Hippocampal formation (tissue), 2 donors: Measurements from ENCODE around the gene TXNRD3.
A peak's percentile ranks its signal among the peaks of the same experiment; 100 is the strongest.
"Not testable (repeated sequence)": the region's sequence is repeated elsewhere in the genome, so short reads cannot be mapped to it uniquely, and the experiment has no call there.

Experiments used
- DNase-seq, 2 donors: peaks; one replicate each; lab custom pipeline; 2025; lab: John Stamatoyannopoulos, UW

The TXNRD3 gene

DNA sequence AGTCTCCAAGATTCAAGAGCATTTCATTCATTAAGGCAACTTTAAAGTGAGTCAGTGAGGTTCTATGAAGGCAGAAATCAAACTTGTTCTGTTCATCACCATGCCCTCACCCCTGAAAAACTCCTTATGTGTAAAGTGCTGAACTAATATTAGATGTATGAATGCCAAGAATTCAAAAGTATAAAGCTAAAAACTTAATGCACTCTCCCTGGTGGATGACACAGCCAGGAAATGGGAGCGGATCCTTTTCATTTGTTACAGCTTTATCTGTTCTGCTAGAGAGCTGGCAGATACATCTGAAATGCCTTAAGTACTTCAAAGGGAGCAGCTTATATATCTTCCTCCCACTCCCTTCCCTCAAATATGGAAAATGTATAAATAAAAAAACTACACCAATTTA lies 8.2 kb downstream of the TXNRD3 start:
- DNase-seq = no peak

DNA sequence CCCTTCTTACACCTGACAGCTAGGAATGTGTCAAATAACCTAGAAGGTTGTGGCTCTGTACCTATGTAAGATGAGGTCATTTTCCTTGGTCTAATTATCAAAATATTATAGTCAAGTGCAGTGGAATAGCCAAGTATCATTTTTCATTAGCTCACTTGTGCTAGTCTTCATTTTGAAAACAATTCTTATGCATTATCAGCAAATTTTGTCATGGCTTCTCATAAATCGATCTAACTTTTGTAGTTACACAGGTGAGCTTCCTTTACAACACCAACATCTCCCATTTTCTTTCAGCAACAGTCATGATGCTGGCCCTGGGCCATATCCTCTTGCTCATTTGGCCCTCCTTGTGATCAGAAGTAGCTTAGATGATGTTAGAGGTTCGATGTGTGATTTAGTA lies 10.3 kb downstream of the TXNRD3 start:
- DNase-seq = no peak

DNA sequence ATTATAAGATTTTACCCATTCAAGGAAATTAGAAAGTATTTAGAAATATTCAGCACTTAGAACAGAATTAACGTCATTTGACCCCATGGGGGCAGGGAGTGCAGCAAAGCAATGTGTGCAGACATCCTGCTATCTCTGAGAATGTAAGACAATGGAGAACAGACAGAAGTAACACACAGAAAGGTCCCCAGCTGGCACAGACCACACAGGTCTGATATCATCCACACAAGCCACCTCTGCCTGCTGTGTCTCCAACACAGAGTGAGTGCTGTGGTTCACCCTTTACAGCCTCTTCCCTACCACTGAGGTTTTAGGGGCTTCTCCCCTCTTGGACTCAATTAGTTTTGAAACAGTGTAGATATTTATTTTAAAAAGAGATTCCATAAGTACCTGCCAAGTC lies 16.1 kb downstream of the TXNRD3 start:
- no peak for DNase-seq

DNA sequence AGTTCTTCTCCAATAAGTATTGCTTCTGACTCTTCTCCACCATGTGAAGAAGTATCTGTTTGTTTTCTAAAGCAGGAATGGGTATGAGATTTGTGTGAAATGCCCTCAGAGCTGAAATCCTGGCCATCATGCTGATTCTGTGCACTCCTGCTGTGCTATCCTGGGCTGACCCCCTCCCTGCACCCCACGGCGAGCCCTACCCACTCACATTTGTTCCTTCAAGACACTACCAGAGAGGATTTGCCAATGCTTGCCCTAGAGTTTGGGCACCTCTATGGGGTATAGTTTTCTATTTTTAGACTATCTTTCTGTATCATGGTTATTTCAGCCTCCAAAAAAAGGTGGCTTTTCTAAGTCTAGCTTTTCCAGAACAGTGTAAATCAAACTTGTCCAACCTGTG lies 18.5 kb downstream of the TXNRD3 start:
- DNase-seq = no peak

DNA sequence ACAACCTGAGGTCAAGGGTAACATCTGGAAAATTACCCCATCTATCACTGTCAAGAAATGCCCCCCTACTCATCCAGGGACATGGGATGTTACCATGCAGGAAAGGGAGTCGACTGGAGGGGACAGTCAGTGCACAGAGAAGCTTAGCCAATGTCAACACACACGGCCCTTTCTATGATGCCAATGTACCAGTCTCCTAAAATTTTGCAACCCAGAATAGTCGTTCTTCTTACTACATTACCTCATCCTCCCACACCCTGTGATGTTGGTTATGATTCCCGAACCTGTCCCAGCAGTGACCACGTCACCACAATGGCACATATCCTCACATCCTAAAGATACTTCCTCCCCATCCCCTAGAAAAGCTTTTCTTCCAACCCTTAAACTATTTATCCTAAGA lies 20.1 kb downstream of the TXNRD3 start:
- DNase-seq = no peak

DNA sequence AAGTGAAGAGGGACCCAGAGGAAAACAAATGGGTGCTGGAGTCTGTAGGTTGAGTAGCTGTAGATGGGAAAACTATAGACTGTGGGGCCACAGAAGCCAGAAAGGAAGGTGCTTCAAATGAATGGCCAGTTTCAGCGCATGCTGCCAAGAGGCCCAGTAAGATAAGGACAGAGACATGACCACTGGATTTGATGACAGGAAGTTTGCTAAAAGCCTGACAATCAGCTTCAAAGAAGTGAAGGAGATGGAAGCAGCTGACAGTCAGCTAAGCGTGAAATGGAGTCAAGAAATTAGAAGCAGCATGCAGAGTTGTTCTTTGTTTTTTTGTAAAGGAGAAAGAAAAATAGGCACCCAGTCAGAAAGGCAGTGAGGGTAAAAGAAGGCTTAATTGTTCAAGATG lies 24.9 kb downstream of the TXNRD3 start:
- no peak for DNase-seq

DNA sequence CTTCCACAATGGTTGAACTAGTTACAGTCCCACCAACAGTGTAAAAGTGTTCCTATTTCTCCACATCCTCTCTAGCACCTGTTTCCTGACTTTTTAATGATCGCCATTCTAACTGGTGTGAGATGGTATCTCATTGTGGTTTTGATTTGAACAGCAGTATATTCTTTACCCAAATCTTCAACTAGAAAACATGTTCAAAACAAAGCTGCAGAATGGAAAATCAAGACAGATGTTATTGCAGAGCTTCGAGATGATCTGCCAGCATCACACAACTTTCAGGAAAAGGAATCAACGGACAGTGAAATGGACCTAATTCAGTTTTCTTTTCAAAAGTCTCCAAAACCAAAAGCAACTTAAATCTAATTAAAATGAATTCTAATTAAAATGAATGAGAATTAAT lies 29.2 kb downstream of the TXNRD3 start:
- not testable (repeated sequence) for DNase-seq

DNA sequence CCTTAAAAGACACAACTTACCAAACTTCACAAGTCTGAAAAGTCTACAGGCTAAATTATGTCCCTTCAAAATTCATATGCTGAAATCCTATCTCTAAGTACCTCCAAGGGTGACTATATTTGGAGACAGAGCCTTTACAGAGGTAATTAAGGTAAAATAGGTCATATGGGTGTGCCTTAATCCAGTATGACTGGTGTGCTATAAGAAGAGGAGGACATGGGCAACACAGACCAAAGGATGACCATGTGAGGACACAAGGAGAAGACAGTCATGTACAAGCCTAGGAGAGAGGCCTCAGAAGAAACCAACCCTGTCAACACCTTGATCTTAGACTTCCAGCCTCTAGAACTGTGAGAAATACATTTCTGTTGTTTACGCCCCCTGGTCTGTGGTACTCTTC lies 32.2 kb downstream of the TXNRD3 start:
- no peak for DNase-seq

DNA sequence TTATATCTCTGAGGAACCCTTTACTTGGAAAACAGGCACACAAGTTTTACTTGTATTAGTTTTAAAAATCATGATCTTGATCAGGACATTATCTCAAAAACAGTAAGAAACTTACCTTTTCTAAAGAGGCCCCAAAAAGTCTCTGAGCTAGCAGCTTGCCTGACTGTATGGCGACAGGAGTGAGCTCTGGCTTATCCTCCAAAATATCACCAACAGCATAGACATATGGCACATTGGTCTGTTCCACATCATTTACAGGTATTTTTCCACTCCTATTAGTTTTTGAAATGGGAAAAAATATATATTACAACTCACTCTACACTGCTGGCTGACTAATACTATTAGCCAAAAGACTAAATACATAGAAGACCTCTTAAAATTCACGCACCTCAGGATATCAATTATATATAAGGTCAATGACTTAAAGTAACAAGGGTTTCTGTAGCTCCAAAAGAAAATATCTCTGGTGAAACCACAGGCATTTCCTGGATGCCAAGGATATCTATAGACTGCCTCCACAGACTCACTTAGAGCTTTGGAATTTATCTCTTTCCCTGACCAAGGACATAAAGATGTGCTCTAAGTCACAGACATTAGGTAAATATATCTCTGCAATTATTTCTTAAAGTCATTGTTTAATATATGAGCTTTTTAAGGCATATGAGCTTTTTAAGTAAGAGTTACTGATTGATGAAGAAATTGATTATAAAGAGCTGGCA lies 33.1 kb downstream of the TXNRD3 start:
- DNase-seq = no peak

DNA sequence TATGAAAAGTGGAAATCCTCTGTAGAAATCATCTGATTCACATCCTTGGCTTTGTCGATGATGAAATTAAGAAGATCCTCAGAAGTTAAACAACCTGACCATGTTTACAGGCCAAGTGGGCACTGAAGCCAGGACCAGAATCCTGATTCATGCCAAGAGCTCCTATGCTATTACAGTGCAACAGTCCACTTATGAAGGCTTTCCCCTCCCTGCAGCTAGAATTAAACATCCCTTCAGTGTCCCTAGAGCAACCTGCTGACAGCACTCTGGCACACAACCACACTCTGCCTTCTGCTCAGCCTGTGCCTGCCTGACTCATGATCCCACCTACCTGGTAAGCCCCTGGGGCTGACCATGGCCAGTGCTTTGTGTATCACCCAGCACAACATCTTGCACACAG lies 33.8 kb downstream of the TXNRD3 start:
- DNase-seq = no peak

DNA sequence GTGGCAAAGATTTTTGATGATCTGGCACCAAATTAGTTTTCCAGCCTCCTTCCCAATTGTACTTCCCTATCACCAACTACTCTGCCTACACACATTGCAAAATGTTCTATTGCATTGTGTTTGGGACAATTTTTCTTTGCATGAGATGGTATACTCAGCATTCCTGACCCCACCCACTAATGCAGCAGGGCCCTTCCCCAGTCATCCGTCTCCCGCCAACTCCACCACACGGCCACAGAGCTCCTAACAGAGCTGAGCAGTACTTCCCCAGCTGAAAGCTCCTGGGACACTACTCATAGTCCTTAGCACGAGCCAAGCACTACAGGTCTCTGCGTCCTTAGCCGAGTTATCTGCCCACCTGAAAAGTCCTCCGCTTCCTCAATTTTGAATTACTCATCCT lies 34.2 kb downstream of the TXNRD3 start:
- DNase-seq = no peak

DNA sequence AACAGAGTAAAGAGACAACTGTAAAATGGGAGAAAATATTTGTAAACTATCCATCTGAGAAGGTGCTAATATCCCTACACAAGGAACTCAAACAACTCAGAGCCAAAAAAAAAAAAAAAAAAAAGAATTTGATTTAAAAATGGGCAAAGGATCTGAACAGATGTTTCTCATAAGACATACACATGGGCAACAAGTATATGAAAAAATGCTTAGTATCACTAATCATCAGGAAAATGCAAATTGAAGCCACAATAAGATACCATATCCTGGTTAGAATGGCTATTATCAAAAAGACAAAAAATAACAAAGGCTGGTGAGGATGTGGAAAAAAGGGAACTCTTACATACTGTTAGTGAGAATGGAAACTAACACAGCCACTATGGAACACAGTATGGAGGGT lies 36.2 kb downstream of the TXNRD3 start:
- no peak for DNase-seq

DNA sequence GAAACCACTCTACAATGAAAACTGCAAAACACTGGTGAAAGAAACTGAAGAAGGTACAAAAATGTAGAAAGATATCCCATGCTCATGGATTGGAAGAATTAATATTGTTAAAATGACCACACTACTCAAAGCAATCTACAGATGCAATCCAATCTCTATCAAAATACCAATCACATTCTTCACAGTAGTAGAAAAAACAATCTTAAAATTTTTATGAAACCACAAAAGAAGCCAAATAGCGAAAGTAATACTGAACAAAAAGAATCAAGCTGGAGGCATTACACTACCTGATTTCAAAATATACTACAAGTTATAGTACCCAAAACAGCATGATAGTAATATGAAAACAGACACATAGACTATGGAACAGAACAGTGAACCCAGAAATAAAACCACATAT lies 36.9 kb downstream of the TXNRD3 start:
- DNase-seq = no peak

DNA sequence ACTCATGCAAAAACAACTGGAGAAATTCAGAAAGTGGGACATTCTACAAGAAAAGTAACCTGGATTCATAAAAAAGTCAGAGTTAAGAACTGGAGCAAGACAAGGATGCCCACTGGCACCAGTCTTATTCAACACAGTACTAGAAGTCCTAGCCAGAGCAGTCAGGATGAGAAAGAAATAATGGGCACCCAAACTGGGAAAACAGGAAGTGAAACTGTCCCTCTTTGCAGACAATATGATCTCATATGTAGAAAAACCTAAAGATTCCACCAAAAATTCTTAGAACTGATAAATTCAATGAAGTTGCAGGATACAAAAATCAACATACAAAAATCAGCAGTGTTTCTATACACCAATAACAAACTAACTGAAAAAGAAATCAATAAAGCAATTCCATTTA lies 37.4 kb downstream of the TXNRD3 start:
- no peak for DNase-seq

DNA sequence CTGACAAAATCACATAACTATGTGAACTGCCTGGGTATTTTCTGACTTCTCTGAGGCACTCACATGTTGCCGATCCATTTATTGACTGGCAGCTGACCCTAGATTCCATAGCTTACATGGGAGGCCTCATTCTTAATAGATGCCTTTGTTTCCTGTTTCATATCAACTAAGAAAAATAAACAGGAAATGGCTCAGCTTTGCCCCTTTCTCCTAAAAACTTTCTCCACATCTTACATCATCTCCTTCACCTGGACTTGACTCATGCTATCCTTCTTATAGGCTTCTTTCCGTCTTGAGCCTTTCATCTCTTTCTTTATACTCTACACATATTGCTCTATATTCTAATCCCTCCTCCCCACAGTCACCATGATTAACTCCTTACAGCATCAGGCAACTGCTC lies 38.0 kb downstream of the TXNRD3 start:
- DNase-seq = no peak

DNA sequence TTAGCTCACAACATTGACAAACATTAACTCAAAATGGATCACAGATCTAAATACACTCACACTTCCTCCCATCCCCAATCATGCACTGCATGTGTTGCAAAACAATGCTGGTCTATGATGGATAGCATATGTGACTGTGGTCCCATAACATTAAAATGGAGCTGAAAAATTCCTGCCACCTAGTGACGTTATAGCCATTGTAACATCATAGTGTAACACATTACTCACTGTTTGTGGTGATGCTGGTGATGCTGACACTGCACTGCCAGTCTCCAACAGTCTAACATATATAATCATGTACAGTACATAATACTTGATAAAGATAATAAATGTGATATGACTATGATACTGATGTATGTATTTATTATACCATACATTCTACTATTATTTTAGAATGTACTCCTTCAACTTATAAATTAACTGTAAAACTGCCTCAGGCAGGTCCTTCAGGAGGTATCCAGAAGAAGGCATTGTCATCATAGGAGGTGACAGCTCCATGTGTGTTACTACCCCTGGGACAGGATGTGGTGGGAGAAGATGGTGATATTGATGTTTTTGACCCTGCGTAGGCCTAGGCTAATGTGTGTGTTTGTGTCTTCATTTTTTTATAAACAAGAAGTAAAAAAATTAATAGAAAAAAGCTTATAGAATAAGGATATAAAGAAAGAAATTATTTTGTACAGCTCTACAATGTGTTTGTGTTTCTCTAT lies 41.3 kb downstream of the TXNRD3 start:
- DNase-seq = no peak

DNA sequence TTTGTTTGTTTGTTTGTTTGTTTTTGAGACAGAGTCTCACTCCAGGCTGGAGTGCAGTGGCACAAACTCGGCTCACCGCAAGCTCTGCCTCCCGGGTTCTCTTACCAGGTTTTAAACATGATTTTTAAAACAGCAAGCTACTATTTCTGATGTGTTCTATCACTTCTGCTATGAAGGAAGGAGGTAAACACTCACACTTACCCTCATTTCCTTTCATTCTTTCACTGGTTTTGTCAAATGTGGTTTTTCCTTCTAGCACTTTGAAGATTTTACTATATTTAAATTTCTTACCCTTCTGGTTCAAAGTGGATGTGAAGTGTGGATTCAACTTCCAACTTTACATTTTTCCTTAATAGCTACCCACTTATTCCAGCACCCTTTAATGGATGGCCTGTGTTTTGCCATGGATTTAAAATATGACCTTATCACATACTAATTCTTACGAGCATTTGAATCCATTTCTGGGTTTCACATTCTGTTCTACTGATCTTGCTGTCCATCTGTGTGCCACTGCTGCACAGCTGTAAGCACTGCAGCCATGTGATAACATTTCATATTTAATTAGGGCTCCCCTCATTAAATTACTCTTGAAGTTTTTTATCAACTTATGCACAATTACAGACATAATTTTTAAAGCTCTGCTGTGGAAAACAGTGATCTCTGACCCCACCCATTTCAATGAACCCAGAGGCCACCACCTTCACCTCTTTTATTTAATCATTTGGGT lies 42.3 kb downstream of the TXNRD3 start:
- no peak for DNase-seq

DNA sequence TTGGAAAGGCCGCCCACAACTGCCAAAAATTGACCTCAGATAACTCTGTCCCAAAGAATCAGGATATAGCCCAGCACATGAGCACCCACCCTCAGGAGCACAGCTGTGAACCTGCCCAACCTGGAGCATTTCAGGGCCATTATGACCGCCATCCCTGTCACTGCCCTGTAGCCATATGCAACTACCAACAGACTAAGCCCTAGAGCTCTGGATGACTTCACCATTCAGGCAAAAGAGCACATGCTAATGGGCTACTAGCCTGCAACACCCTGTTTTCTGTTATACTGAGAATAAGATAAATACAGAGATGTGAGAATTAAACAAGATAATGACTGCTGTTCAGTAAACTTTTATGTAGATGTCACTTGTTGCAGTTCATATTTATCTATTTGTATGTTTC lies 45.0 kb downstream of the TXNRD3 start:
- DNase-seq = no peak

DNA sequence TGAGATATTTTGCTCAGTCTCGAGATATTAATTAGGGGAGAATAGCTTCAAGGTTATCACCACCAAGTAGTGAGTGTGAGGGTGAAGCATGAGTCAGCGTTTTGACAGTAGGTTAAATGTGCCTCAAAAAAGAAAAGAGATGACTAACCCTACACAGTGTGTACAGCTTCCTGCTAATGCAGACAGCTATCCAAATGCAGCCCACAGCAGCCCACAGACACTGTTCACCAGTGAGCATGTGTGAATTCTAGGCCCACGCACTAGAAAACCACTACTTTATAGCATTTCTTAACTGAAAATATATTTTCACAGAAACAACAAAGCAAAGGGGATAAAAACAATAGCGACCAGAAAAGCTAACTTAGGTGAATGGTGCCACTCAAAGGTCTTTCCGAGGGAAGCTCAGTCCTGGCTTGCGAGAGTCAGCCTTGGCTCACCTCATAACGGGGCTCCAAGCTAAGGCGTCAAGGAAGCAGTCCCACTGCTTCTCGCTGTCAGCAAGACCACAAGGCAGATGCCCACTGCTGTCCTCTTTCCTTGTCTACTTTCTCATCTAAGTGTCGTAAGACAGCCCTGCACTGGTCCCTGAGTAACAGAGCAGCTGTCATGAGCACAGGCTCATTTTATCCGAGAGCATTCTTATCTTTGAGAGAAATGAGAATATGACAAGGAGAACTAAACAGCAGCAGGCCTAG lies 47.6 kb downstream of the TXNRD3 start:
- peak in 1 of 2 donors; percentile 11 for DNase-seq

DNA sequence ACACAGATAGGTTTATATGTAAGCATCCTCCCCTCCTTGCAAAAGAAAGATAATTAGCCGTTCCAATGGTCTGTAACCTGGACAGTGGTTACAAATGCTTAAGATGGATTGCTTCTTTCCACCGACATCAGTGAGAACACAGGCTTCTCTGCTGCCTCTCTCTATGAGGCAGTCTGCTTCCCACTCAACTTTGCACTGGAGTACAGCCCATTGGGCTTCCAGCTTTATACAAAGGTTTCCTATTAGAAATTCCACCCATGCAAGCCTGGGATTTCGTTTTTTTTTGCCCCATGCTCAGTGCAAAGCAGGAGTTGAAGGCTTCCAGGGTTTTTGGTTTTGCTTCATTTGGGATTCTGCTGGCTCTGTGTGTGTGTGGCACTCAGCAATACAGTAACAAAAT lies 48.9 kb downstream of the TXNRD3 start:
- DNase-seq = peak; percentile 5 to 65

DNA sequence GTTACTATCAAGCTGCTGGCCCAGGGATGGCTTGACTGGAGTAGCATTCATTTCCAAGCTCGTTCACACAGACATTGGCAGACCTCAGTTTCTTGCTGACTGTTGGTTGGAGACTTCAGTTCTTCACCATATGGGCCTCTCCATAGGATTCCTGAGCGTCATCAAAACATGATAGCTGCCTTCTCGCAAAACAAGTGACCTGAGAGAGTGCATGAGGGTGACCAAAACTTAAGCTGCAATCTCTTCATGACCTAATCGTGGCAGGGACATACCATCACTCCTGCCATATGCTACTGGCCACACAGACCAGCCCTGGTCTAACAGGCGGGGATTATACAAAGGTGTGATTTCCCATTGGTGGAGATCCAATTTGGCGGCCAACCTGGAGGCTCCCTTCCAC lies 50.2 kb downstream of the TXNRD3 start:
- DNase-seq = no peak

DNA sequence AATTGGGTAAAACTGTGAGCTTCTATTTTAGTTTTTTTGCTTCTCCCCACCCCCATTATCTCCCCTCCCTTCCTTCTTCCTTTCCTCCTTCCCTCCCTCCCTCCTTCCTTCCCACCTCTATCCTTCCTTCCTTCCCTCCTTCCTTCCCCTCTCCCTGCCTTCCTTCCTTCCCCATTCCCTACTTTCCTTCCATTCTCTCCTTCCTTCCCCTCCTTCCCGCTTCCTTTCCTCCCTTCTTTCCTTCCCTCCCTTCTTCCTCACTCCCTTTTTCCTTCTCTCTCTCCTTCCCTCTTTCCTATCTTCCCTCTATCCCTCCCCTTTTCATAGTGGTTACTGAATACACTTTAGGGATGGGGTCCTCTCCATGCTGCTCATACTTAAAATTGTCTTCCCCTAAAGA lies 55.8 kb downstream of the TXNRD3 start:
- no peak for DNase-seq

DNA sequence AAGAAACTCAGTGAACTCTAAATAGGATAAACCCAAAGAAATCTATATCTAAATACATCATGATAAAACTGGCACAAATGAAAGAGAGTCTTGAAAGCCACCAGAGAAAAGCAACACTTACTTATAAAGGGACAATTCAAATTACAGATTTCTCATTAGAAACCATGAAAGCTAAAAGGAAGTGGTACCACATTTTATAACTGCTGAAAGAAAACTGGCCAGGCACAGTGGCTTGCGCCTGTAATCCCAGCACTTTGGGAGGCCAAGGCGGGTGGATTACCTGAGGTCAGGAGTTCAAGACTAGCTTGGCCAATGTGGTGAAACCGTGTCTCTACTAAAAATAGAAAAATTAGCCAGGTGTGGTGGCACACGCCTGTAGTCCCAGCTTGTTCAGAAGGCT lies 59.4 kb downstream of the TXNRD3 start:
- not testable (repeated sequence) for DNase-seq
